Activated B cell treated with CpG ODN at 0.5 μM for 24 hours (primary cell): Measurements from ENCODE around the gene NUP98. TPM values are rescaled to one million over a fixed set of nuclear protein-coding genes. Genes with fewer than 3 reads are reported as not detected.
A peak's percentile ranks its signal among the peaks of the same experiment; 100 is the strongest.
"Not testable (repeated sequence)": the region's sequence is repeated elsewhere in the genome, so short reads cannot be mapped to it uniquely, and the experiment has no call there.

Experiments
- ATAC-seq: fragments of 200-7000 bp; cut with Tn5 transposase; one replicate; pipeline ENCODE4 v1.10.0; 2021; ENCODE audit warnings: low read depth, mild to moderate bottlenecking, moderate library complexity
- CTCF ChIA-PET: fragments of 350-600 bp; sonication (Branson Sonifier 250); formaldehyde crosslinking; loops from one replicate; lab custom pipeline; 2021; ENCODE audit warnings: antibody characterized with exemption; lab: Charles Lee
- POLR2A ChIA-PET: fragments of 350-600 bp; sonication (Branson Sonifier 250); formaldehyde crosslinking; loops from one replicate; lab custom pipeline; 2021; ENCODE audit warnings: antibody characterized with exemption; lab: Charles Lee
- DNase-seq: peaks from one replicate; pipeline ENCODE4 v3.0.0; 2022
- H3K27ac Mint-ChIP-seq: one replicate; pipeline ENCODE4 v1.8.0; 2020; ENCODE audit warnings: mixed read lengths
- H3K27me3 Mint-ChIP-seq: one replicate; pipeline ENCODE4 v1.8.0; 2021; ENCODE audit warnings: mixed read lengths
- H3K36me3 Mint-ChIP-seq: one replicate; pipeline ENCODE4 v1.8.0; 2021; ENCODE audit warnings: low read depth, mixed read lengths
- H3K4me1 Mint-ChIP-seq: one replicate; pipeline ENCODE4 v1.8.0; 2021; ENCODE audit warnings: mixed read lengths
- H3K4me3 Mint-ChIP-seq: one replicate; pipeline ENCODE4 v1.8.0; 2020; ENCODE audit warnings: mild to moderate bottlenecking, mixed read lengths
- H3K9me3 Mint-ChIP-seq: one replicate; pipeline ENCODE4 v1.8.0; 2020; ENCODE audit warnings: mixed read lengths
- intact Hi-C: fragments of 100-400 bp; cut with micrococcal nuclease; formaldehyde crosslinking; loops from one replicate; pipeline ENCODE4 v1.15.1; 2024
- total RNA-seq: library from RNA; stranded (reverse); gene quantifications from 2 replicates; pipeline ENCODE4 v1.2.3, GENCODE V29; 2022
- TF ChIP-seq, protein P1 (sequence below): fragments of 200-600 bp; IDR thresholded peaks from one replicate; pipeline ENCODE4 v1.8.0; 2022; ENCODE audit warnings: antibody characterized with exemption, mild to moderate bottlenecking

Gene NUP98
- total RNA-seq, 1 donor from 2014 or later, result 117 TPM

- TF ChIP-seq, protein P1, sequence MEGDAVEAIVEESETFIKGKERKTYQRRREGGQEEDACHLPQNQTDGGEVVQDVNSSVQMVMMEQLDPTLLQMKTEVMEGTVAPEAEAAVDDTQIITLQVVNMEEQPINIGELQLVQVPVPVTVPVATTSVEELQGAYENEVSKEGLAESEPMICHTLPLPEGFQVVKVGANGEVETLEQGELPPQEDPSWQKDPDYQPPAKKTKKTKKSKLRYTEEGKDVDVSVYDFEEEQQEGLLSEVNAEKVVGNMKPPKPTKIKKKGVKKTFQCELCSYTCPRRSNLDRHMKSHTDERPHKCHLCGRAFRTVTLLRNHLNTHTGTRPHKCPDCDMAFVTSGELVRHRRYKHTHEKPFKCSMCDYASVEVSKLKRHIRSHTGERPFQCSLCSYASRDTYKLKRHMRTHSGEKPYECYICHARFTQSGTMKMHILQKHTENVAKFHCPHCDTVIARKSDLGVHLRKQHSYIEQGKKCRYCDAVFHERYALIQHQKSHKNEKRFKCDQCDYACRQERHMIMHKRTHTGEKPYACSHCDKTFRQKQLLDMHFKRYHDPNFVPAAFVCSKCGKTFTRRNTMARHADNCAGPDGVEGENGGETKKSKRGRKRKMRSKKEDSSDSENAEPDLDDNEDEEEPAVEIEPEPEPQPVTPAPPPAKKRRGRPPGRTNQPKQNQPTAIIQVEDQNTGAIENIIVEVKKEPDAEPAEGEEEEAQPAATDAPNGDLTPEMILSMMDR, result no peak
- ATAC-seq (no peak), DNase-seq (no peak)
- Mint-ChIP-seq H3K27me3 (peaks cover 58% of the 10 kb centered on the region), H3K9me3 (no peaks in the 10 kb centered on the region), H3K27ac (no peak overlapping the region), H3K4me3 (no peak overlapping the region), H3K4me1 (peaks cover 9% of the 10 kb centered on the region), H3K36me3 (no peaks in the 10 kb centered on the region)
- POLR2A ChIA-PET, result no interaction called here
- CTCF ChIA-PET, result no interaction called here
- intact Hi-C loops, result no loop called here
Observed at GRCh38 chr11:3645552-3645951, 151.8 kb downstream of the NUP98 start.

DNA sequence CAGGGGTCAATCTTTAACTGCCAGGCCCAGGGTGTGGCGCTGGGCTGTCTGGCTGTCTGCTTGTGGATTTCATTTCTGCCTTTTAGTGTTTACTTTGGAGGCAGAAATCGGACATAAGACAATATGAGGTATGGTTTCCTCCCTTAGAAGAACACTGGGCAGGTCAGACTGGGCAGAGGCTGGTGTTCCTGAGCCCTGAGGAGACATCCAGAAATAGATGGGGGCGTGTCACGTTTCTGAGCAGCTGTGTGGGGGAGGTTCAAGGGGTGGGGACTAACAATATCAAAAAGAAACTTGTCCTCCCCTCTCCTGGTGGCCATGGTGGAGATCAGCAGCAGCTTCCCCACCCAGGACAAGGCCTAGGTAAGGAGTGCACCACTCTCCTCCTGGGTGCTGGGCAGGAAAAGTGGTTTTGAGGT is 152.5 kb downstream of the NUP98 start, which contains the start of gene ART1:
Gene ART1, plus strand, starts transcription at position 312 of the 419 bp plus-strand sequence. CDS start 14,086 bp downstream, outside the sequence.
- intact Hi-C loops, result no loop called here
- CTCF ChIA-PET, result no interaction called here
- peaks cover 61% of the 10 kb centered on the region for H3K27me3 Mint-ChIP-seq

DNA sequence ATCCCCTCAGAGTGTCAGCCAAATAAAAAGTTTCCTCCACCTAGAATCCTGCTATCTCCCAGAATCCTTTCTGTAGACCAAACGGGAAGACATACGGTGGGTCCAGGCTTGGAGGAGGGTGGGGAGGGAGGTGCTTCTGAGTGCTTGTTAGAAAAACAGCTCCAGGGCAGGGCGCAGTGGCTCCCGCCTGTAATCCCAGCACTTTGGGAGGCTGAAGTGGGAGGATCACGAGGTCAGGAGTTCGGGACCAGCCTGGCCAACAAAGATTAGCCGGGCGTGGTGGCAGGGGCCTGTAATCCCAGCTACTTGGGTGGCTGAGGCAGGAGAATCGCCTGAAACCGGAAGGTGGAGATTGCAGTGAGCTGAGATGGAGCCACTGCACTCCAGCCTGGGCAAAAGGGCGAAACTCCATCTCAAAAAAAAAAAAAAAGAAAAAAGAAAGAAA is 154.2 kb downstream of the NUP98 start:
- peaks cover 55% of the 10 kb centered on the region for H3K27me3 Mint-ChIP-seq
- CTCF ChIA-PET, ATAC-seq, H3K36me3 Mint-ChIP-seq, intact Hi-C loops, POLR2A ChIA-PET, H3K4me1 Mint-ChIP-seq, H3K27ac Mint-ChIP-seq, H3K9me3 Mint-ChIP-seq, DNase-seq, H3K4me3 Mint-ChIP-seq: not testable (repeated sequence)

More for the DNA sequence above, 152.5 kb downstream of the NUP98 start, which contains the start of gene ART1:
- no peak within 1 kb of the TSS for H3K27ac Mint-ChIP-seq
- DNase-seq (no peak), ATAC-seq (no peak)
- H3K36me3 Mint-ChIP-seq, result no peaks in the 10 kb centered on the region
- no peaks in the 10 kb centered on the region for H3K9me3 Mint-ChIP-seq
- H3K4me1 Mint-ChIP-seq, result peaks cover 9% of the 10 kb centered on the region
- TF ChIP-seq, protein P1, result no peak
- H3K4me3 Mint-ChIP-seq, result no peak within 1 kb of the TSS
- POLR2A ChIA-PET, result no interaction called here

DNA sequence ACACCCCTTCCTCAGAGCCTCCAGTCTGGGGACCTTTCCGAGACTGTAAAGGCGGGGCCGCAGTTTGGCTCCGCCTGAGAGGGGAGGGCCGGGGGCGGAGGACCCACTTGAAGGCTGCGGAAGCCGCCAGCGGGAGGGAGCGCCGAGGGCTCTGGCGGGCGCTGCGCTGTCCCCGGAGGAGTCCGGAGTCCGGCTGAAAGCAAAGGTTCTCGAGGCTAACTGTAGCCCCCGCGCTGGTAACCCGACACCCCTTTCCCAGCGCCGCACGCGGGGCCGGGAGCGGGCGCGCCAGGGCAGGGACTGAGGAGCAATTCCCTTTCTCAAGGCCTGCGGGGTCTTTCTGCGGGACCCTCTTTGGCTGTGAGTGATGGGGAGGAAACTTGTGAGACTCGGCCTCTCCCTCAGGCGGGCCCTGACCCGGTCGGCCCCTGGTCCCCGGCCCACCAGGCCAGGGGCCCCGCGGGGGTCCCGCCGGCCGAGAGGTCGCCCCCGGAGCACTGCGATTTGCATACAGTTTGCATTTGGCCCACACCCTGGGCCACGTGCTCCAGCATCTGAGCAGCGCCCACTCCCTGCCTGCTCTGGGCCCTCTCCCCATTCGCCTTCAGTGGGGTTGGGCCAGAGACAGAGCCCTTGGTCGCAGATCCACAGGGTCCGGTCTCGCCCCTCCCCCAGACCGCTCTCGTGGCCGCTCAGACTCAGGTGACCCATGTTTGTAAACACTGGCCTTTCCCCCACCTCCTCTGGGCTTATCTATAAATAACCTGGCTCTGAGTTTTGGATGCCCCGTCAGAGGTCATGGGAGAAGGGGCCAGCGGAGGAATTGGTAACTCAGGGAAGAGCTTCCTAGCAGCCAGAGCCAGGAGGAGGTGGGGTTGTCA is 155.0 kb downstream of the NUP98 start:
- ChIA-PET POLR2A (no interaction called here), CTCF (no interaction called here)
- Mint-ChIP-seq H3K27ac (no peak overlapping the region), H3K4me1 (peaks cover 9% of the 10 kb centered on the region), H3K27me3 (peaks cover 52% of the 10 kb centered on the region), H3K9me3 (no peaks in the 10 kb centered on the region), H3K36me3 (no peaks in the 10 kb centered on the region), H3K4me3 (peak overlapping the region; percentile 65)
- ATAC-seq (peak; percentile 86), DNase-seq (no peak)
- TF ChIP-seq, protein P1, result no peak
- intact Hi-C loops, result no loop called here

- ATAC-seq, result no peak
- H3K27me3 Mint-ChIP-seq, result peaks cover 54% of the 10 kb centered on the region
Observed at GRCh38 chr11:3641701-3642070, 155.7 kb downstream of the NUP98 start, which contains the start of gene ART5. Gene ART5, minus strand, starts transcription at chr11:3641992. Its CDS starts 130 bp downstream, at chr11:3641862.

More at GRCh38 chr11:3641701-3642070, 155.7 kb downstream of the NUP98 start, which contains the start of gene ART5:
- no peak for DNase-seq
- Mint-ChIP-seq H3K27ac (no peak within 1 kb of the TSS), H3K4me3 (peak within 1 kb of the TSS; percentile 72), H3K36me3 (no peaks in the 10 kb centered on the region), H3K9me3 (no peaks in the 10 kb centered on the region), H3K4me1 (peaks cover 9% of the 10 kb centered on the region)
- intact Hi-C loops, result no loop called here
- POLR2A ChIA-PET, result no interaction called here
- TF ChIP-seq, protein P1, result no peak
- CTCF ChIA-PET, result no interaction called here
